GM12878 (cell line): ENCODE results near the gene TXNDC15. TPM values are rescaled to one million over a fixed set of nuclear protein-coding genes. Genes with fewer than 3 reads are reported as not detected.
A peak's percentile ranks its signal among the peaks of the same experiment; 100 is the strongest.

ENCODE experiments used
- ASH2L ChIP-seq: fragments of 300-600, 200-600 bp; sonication (generic); IDR thresholded peaks from 2 replicates; pipeline ENCODE4 v1.6.1; 2017; ENCODE audit warnings: low read depth, mild to moderate bottlenecking, borderline replicate concordance
- BCL11A ChIP-seq: IDR thresholded peaks from 2 replicates; pipeline ENCODE4 v1.6.1; 2011; ENCODE audit warnings: low read depth, low read length
- CEBPB ChIP-seq, 2 experiments: fragments of 150-350 bp in 1 of 2; IDR thresholded peaks; 2 replicates each; pipeline ENCODE4 v1.6.1; 2012 to 2014; ENCODE audit warnings: low read depth in 2 of 2, low read length in 2 of 2, borderline replicate concordance in 1 of 2, inconsistent platforms in 1 of 2
- ESRRA ChIP-seq: IDR thresholded peaks from 2 replicates; pipeline ENCODE4 v1.6.1; 2012; ENCODE audit warnings: mild to moderate bottlenecking, low read length, improper control_type of control experiment
- EZH2 ChIP-seq: IDR thresholded peaks from 2 replicates; pipeline ENCODE4 v1.6.1; 2012; ENCODE audit warnings: low read depth, mild to moderate bottlenecking, control low read depth, inconsistent platforms, low read length, borderline replicate concordance; ENCODE audit not compliant: control insufficient read depth
- FOXK2 ChIP-seq: fragments of 450-650 bp; IDR thresholded peaks from 2 replicates; pipeline ENCODE4 v1.6.1; 2017; ENCODE audit warnings: mild to moderate bottlenecking, moderate library complexity
- GABPA ChIP-seq: IDR thresholded peaks from 2 replicates; pipeline ENCODE4 v1.6.1; 2014; ENCODE audit warnings: antibody characterized with exemption, low read depth, mild to moderate bottlenecking, inconsistent platforms
- KDM1A ChIP-seq: fragments of 200-600 bp; sonication (generic); IDR thresholded peaks from 2 replicates; pipeline ENCODE4 v1.6.1; 2016; ENCODE audit warnings: borderline replicate concordance
- MTA2 ChIP-seq: fragments of 450-650 bp; IDR thresholded peaks from 2 replicates; pipeline ENCODE4 v1.6.1; 2016; ENCODE audit warnings: low read depth, mild to moderate bottlenecking, moderate library complexity
- MYB ChIP-seq: fragments of 150-350 bp; IDR thresholded peaks from 2 replicates; pipeline ENCODE4 v1.6.1; 2014; ENCODE audit warnings: mild to moderate bottlenecking, low read depth, low read length, borderline replicate concordance
- MYC ChIP-seq: IDR thresholded peaks from 2 replicates; pipeline ENCODE4 v1.6.1; 2011; ENCODE audit warnings: mild to moderate bottlenecking, low read length, moderate library complexity, inconsistent platforms; ENCODE audit not compliant: insufficient read depth, insufficient replicate concordance, insufficient read length, severe bottlenecking
- NFYA ChIP-seq: IDR thresholded peaks from 2 replicates; pipeline ENCODE4 v1.6.1; 2011; ENCODE audit warnings: low read depth, mild to moderate bottlenecking, low read length, improper control_type of control experiment, borderline replicate concordance
- NKRF ChIP-seq: fragments of 450-650 bp; conservative IDR thresholded peaks from 2 replicates; pipeline ENCODE4 v1.6.1; 2017; ENCODE audit warnings: mild to moderate bottlenecking, moderate library complexity
- NR2C2 ChIP-seq: IDR thresholded peaks from 2 replicates; pipeline ENCODE4 v1.6.1; 2011; ENCODE audit warnings: borderline replicate concordance, low read depth; ENCODE audit not compliant: control insufficient read depth, insufficient read length
- PAX5 ChIP-seq: IDR thresholded peaks from 2 replicates; pipeline ENCODE4 v1.6.1; 2011; ENCODE audit warnings: low read depth, low read length, borderline replicate concordance
- SIN3A ChIP-seq: IDR thresholded peaks from 2 replicates; pipeline ENCODE4 v1.6.1; 2012; ENCODE audit warnings: low read depth, low read length, improper control_type of control experiment
- SPI1 ChIP-seq: IDR thresholded peaks from 2 replicates; pipeline ENCODE4 v1.6.1; 2011; ENCODE audit warnings: low read depth, mild to moderate bottlenecking, low read length, moderate library complexity, borderline replicate concordance; ENCODE audit not compliant: insufficient read depth
- YBX1 ChIP-seq: fragments of 450-650 bp; IDR thresholded peaks from 2 replicates; pipeline ENCODE4 v1.6.1; 2016; ENCODE audit warnings: antibody characterized with exemption
- polyA plus RNA-seq, 11 experiments: library from polyadenylated mRNA; depleted of rRNA in 4 of 11; unstranded in 6 of 11; stranded (reverse) in 5 of 11; fragments of >200 nt; fragmentation: Nextera tagmentation in 4 of 11; fragmentation: Illumina TruSeq in 1 of 11; extraction: Ambion mirVana in 4 of 11; extraction: Trizol in 1 of 11; gene quantifications; 1 replicate in 1 of 11; 2 replicates in 10 of 11; pipeline versions ENCODE4 v1.2.1 to v1.2.3, GENCODE V29; 2011 to 2016; ENCODE audit warnings: inconsistent platforms in 2 of 11, missing spikeins in 2 of 11, low read depth in 1 of 11
- total RNA-seq, 4 experiments: library from RNA; depleted of rRNA in 3 of 4; stranded (reverse); fragments of >200 nt in 3 of 4; fragmentation: Illumina TruSeq in 1 of 4; extraction: Trizol in 1 of 4; gene quantifications; 2 replicates each; pipeline versions ENCODE4 v1.2.1 to v1.2.3, GENCODE V29; 2013 to 2021
- TF ChIP-seq, protein P1 (sequence below): fragments of 450-650 bp; IDR thresholded peaks from 2 replicates; pipeline ENCODE4 v1.6.1; 2016; ENCODE audit warnings: mild to moderate bottlenecking
- TF ChIP-seq, protein P2 (sequence below): fragments of 450-650 bp; IDR thresholded peaks from 2 replicates; pipeline ENCODE4 v1.6.1; 2017; ENCODE audit warnings: mild to moderate bottlenecking
- TF ChIP-seq, protein P3 (sequence below): IDR thresholded peaks from 2 replicates; pipeline ENCODE4 v1.6.1; 2012; ENCODE audit warnings: low read depth, low read length, improper control_type of control experiment
- TF ChIP-seq, protein P4 (sequence below): fragments of 450-650 bp; IDR thresholded peaks from 2 replicates; pipeline ENCODE4 v1.6.1; 2017; ENCODE audit warnings: mild to moderate bottlenecking, low read depth, inconsistent platforms; ENCODE audit not compliant: poor library complexity, severe bottlenecking

The TXNDC15 gene
- total and polyA plus RNA-seq, 10 of the 15 experiments (the other 5 are each of a cell fraction or from before 2014, with no cell fraction given): 8.1 to 60.6 (median 38.1) TPM

GRCh38 chr5:134902071-134902801, 28.1 kb downstream of the TXNDC15 start (continued):
- TF ChIP-seq, protein P1, sequence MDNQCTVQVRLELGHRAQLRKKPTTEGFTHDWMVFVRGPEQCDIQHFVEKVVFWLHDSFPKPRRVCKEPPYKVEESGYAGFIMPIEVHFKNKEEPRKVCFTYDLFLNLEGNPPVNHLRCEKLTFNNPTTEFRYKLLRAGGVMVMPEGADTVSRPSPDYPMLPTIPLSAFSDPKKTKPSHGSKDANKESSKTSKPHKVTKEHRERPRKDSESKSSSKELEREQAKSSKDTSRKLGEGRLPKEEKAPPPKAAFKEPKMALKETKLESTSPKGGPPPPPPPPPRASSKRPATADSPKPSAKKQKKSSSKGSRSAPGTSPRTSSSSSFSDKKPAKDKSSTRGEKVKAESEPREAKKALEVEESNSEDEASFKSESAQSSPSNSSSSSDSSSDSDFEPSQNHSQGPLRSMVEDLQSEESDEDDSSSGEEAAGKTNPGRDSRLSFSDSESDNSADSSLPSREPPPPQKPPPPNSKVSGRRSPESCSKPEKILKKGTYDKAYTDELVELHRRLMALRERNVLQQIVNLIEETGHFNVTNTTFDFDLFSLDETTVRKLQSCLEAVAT: 0 out of 2 replicates have a peak, but pooled peaks have one; percentile 28
- TF ChIP-seq KDM1A (no peak), NR2C2 (no peak), SIN3A (no peak), MYB (no peak), MTA2 (peak; percentile 54; the same call in 1 of the 2 replicates), ASH2L (no peak), YBX1 (no peak), PAX5 (no peak), FOXK2 (0 out of 2 replicates have a peak, but pooled peaks have one; percentile 41), SPI1 (peak; percentile 88), MYC (no peak), ESRRA (no peak), NKRF (no peak), BCL11A (no peak), EZH2 (no peak), GABPA (no peak), NFYA (no peak), CEBPB (IDR thresholded peaks at IDR 0.05; ENCODE audit: borderline replicate concordance in 1 of 2, low read depth in 2 of 2, low read length in 2 of 2) (no peak)
- TF ChIP-seq, protein P2, sequence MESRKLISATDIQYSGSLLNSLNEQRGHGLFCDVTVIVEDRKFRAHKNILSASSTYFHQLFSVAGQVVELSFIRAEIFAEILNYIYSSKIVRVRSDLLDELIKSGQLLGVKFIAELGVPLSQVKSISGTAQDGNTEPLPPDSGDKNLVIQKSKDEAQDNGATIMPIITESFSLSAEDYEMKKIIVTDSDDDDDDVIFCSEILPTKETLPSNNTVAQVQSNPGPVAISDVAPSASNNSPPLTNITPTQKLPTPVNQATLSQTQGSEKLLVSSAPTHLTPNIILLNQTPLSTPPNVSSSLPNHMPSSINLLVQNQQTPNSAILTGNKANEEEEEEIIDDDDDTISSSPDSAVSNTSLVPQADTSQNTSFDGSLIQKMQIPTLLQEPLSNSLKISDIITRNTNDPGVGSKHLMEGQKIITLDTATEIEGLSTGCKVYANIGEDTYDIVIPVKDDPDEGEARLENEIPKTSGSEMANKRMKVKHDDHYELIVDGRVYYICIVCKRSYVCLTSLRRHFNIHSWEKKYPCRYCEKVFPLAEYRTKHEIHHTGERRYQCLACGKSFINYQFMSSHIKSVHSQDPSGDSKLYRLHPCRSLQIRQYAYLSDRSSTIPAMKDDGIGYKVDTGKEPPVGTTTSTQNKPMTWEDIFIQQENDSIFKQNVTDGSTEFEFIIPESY: no peak
- TF ChIP-seq, protein P3, sequence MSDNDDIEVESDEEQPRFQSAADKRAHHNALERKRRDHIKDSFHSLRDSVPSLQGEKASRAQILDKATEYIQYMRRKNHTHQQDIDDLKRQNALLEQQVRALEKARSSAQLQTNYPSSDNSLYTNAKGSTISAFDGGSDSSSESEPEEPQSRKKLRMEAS: peak; percentile 72
- TF ChIP-seq, protein P4, sequence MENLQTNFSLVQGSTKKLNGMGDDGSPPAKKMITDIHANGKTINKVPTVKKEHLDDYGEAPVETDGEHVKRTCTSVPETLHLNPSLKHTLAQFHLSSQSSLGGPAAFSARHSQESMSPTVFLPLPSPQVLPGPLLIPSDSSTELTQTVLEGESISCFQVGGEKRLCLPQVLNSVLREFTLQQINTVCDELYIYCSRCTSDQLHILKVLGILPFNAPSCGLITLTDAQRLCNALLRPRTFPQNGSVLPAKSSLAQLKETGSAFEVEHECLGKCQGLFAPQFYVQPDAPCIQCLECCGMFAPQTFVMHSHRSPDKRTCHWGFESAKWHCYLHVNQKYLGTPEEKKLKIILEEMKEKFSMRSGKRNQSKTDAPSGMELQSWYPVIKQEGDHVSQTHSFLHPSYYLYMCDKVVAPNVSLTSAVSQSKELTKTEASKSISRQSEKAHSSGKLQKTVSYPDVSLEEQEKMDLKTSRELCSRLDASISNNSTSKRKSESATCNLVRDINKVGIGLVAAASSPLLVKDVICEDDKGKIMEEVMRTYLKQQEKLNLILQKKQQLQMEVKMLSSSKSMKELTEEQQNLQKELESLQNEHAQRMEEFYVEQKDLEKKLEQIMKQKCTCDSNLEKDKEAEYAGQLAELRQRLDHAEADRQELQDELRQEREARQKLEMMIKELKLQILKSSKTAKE: no peak
